Pons (tissue), 1 donor: ENCODE measurements around the gene TMEM250.
"Not testable (repeated sequence)": the region's sequence is repeated elsewhere in the genome, so short reads cannot be mapped to it uniquely, and the experiment has no call there.

Experiments
- DNase-seq: peaks from one replicate; pipeline ENCODE4 v3.0.0-alpha.2; 2016; ENCODE audit warnings: low spot score

Gene TMEM250, protein sequence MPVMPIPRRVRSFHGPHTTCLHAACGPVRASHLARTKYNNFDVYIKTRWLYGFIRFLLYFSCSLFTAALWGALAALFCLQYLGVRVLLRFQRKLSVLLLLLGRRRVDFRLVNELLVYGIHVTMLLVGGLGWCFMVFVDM

GRCh38 chr9:136118320-136119060 lies at the start of gene TMEM250:
Gene TMEM250, minus strand, starts transcription at chr9:136118875. Its CDS starts 1,975 bp downstream, at chr9:136116900.
- DNase-seq: peak; percentile 92

DNA sequence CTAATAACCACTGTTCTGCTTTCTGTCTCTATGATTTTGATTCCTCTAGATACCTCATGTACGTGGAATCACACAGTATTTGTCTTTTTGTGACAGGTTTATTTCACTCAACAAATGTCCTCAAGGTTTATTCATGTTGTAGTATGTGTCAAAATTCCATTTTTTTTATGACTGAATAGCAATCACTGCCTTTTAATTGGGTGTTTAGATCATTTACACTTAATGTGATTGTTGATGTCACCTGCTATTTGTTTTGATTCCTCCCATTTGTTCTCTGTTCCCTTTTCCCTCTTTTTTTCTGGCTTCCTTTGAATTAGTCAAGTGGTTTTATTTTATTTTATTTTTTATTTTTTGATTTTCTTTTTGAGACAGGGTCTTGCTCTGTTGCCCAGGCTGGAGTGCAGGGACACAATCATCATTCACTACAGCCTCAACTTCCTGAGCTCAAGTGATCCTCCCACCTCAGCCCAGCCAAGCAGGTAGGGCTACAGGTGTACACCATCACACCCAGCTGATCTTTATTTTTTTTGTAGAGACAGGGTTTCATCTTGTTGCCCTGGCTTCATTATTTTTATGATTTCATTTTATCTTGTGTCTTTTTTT lies 44.7 kb upstream of the TMEM250 start:
- DNase-seq: no peak

- no peak for DNase-seq
Observed at GRCh38 chr9:136160995-136161610, 42.4 kb upstream of the TMEM250 start.

- DNase-seq: no peak
Observed at GRCh38 chr9:136160381-136160841, 41.7 kb upstream of the TMEM250 start.

- no peak for DNase-seq
Observed at GRCh38 chr9:136159851-136160250, 41.2 kb upstream of the TMEM250 start.

- DNase-seq: no peak
Observed at GRCh38 chr9:136157477-136158265, 39.0 kb upstream of the TMEM250 start.

DNA sequence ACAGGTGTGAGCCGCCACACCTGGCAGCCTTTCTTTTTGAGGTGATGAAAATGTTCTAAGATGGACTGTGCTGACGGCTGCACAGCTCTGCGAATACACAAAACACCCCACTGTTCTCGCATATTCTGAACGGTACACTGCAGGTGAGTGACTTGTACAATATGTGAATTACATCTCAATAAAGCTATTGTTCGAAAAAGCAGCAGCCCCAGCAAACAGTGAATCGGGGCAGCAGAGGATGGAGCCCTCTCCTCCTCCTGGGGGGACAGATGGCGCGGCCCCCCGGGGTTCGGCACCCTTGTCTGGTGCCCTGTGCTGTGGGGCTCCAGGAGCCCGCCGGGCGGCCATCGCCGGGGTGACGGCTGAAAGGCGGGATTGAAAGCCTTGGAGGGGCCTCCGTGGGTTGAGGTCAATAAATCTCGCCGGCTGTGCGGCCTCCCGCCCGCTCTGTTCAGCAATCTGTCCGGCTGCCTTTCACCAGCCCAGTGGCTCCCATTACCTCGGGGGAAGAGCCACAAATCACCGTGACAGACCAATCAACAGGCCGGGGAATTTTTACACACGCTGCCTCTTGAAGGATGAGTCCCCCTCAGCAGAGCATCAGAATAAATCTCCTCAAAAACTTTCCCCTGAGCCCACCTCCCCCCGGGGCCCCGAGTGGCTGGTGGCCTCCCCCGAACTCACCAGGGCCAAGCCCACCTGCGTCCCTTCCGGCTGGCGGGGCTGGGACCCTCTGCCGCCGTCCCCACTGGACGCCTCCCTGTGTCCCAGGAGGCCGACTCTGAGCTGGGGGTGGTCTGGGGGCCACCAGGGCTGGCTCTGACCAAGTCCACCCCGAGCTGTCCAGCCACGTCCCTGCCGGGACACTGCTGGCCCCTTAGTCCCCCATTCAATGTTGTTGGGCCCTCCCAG lies 37.8 kb upstream of the TMEM250 start:
- no peak for DNase-seq

GRCh38 chr9:136155576-136155975 lies 36.9 kb upstream of the TMEM250 start:
- DNase-seq: no peak

DNA sequence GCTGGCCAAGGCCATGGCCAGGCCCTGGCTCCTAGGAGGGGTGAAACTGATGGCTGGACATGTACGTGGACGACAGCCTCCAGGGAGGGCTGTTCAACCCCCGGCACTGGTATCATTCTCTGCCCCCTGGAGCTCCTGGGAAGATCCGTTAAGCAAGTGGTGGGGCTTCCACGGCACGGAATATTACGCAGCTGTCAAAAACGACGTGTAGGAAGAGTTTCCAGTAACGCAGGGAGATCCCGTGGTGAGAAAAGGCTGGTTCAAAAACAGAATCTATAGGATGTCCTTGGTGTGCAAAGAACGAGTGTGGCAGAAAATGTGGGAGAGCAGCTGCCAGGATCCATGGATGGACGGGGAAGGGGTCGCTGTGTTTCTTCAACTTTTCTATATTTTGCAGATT lies 36.3 kb upstream of the TMEM250 start:
- no peak for DNase-seq

- DNase-seq: no peak
Observed at GRCh38 chr9:136153381-136154065, 34.8 kb upstream of the TMEM250 start.

GRCh38 chr9:136152931-136153330 lies 34.3 kb upstream of the TMEM250 start:
- DNase-seq: no peak

- DNase-seq: no peak
Observed at GRCh38 chr9:136152543-136152866, 33.8 kb upstream of the TMEM250 start.

DNA sequence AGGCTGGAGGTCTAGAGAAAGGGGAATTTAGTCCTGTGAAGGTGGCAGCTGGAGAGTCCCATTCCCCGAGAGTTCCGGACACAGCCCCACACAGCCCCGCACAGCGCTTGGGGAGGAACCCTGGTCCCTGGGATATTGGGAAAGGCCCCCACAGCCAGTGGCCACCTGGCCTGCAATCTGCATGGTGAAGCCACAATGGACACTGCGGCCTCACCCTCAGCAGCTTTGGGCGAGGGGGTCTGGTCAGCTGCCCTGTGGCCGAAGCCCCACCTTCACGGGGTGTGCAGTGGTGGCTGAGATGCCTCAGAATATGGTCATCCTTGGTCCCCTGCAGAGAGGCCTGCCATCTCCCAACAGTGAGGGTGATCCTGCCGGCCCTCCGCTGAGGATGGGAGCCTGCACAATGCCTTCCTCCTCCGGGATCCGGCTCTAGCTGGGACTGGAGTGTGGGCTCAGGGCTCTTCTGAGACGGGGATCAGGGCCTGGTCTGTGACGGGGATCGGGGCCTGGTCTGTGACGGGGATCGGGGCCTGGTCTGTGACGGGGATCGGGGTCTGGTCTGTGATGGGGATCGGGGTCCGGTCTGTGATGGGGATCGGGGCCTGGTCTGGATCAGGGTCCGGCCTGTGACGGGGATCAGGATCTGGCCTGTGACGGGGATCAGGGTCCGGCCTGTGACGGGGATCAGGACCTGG lies 33.3 kb upstream of the TMEM250 start:
- no peak for DNase-seq

GRCh38 chr9:136151214-136151804 lies 32.6 kb upstream of the TMEM250 start:
- no peak for DNase-seq

GRCh38 chr9:136150664-136151213 lies 32.1 kb upstream of the TMEM250 start:
- DNase-seq: not testable (repeated sequence)

DNA sequence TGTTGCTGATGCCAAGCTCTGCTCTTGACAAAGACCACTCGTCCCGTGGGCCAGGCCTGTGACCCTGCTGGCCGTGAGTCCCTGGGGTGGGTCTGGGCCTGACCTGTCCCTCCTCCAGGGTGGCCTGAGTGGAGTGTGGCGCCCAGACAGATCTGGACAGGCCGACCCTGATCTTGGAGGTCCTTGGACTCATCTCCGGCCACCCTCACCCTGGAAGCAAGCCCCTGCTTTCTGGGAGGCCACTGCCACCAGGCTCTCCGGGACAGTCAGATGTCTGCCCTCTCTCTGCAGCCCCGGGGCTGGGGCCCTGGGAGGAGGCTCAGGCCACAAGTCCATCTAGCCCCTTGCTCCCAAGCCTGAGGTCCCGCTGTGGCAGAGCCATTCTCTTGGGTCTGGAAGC lies 31.2 kb upstream of the TMEM250 start:
- no peak for DNase-seq

DNA sequence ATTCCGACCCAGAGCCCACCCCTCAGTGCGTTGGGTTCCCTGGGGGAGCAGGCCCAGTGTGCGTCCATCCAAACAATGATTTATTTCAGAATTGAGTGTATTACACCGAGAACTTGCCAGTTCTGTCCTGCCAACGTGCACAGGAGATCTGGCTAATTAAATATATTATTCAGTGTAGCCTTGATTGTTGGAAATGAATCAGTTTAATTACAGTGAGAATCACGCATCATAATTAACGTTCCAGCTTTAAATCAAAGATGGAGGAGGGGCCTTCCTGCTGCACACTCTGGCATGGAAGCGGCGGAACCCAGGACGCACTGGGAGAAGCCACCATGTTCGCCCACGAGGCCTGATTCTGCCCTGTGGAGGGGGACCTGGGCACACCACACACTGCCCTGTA lies 30.7 kb upstream of the TMEM250 start:
- DNase-seq: no peak

- DNase-seq: no peak
Observed at GRCh38 chr9:136148766-136149165, 30.1 kb upstream of the TMEM250 start.
